Astrocyte (in vitro differentiated cells and primary cell): ENCODE data around the gene ENTPD8. TPM values are rescaled to one million over a fixed set of nuclear protein-coding genes. Genes with fewer than 3 reads are reported as not detected.

Experiments used
- DNase-seq: peaks from one replicate; pipeline ENCODE4 v3.0.0-alpha.2; 2010; ENCODE audit warnings: low read depth
- FAIRE-seq: peaks from 2 replicates; lab custom pipeline; 2011; peaks lifted over from hg19 to GRCh38; lab: Jason Lieb, UNC
- H2AFZ ChIP-seq: 2 replicates; pipeline ENCODE4 v1.6.0; 2012; ENCODE audit warnings: low read depth, low read length, inconsistent platforms
- H3K27ac ChIP-seq: 2 replicates; pipeline ENCODE4 v1.5.1; 2011; ENCODE audit warnings: low read depth, low read length, inconsistent platforms
- H3K27me3 ChIP-seq: 2 replicates; pipeline ENCODE4 v1.6.0; 2011; ENCODE audit warnings: low read length, inconsistent platforms; ENCODE audit not compliant: insufficient read depth
- H3K36me3 ChIP-seq: 2 replicates; pipeline ENCODE4 v1.5.1; 2011; ENCODE audit warnings: low read length, inconsistent platforms; ENCODE audit not compliant: insufficient read depth
- H3K4me1 ChIP-seq: 2 replicates; pipeline ENCODE4 v1.5.1; 2011; ENCODE audit warnings: low read length, inconsistent platforms; ENCODE audit not compliant: insufficient read depth
- H3K4me2 ChIP-seq: 2 replicates; pipeline ENCODE4 v1.6.0; 2012; ENCODE audit warnings: low read length, inconsistent platforms
- H3K4me3 ChIP-seq: 2 replicates; pipeline ENCODE4 v1.5.1; 2011; ENCODE audit warnings: low read depth, mild to moderate bottlenecking, low read length, inconsistent platforms; ENCODE audit not compliant: insufficient read depth
- H3K79me2 ChIP-seq: 2 replicates; pipeline ENCODE4 v1.6.0; 2012; ENCODE audit warnings: mild to moderate bottlenecking, low read length, inconsistent platforms; ENCODE audit not compliant: insufficient read depth
- H3K9ac ChIP-seq: 2 replicates; pipeline ENCODE4 v1.6.0; 2012; ENCODE audit warnings: mild to moderate bottlenecking, low read length, inconsistent platforms
- H3K9me3 ChIP-seq: 2 replicates; pipeline ENCODE4 v1.5.1; 2012; ENCODE audit warnings: low read depth, mild to moderate bottlenecking, low read length, inconsistent platforms; ENCODE audit not compliant: insufficient read depth
- H4K20me1 ChIP-seq: 2 replicates; pipeline ENCODE4 v1.6.0; 2012; ENCODE audit warnings: low read length, inconsistent platforms; ENCODE audit not compliant: insufficient read depth
- H3K27ac Mint-ChIP-seq: one replicate; pipeline ENCODE4 v1.8.0; 2021; ENCODE audit warnings: mild to moderate bottlenecking, mixed read lengths; ENCODE audit not compliant: unreplicated experiment
- H3K27me3 Mint-ChIP-seq: one replicate; pipeline ENCODE4 v1.8.0; 2021; ENCODE audit warnings: low read depth, mixed read lengths; ENCODE audit not compliant: unreplicated experiment
- H3K36me3 Mint-ChIP-seq: one replicate; pipeline ENCODE4 v1.8.0; 2021; ENCODE audit warnings: low read depth, mixed read lengths; ENCODE audit not compliant: unreplicated experiment
- H3K4me1 Mint-ChIP-seq: one replicate; pipeline ENCODE4 v1.8.0; 2021; ENCODE audit warnings: low read depth, mixed read lengths; ENCODE audit not compliant: unreplicated experiment
- H3K4me3 Mint-ChIP-seq: one replicate; pipeline ENCODE4 v1.8.0; 2021; ENCODE audit warnings: mild to moderate bottlenecking, moderate library complexity, mixed read lengths; ENCODE audit not compliant: unreplicated experiment
- H3K9me3 Mint-ChIP-seq: one replicate; pipeline ENCODE4 v1.8.0; 2021; ENCODE audit warnings: mild to moderate bottlenecking, mixed read lengths; ENCODE audit not compliant: unreplicated experiment
- EZH2 ChIP-seq: IDR thresholded peaks from 2 replicates; pipeline ENCODE4 v1.6.1; 2012; ENCODE audit warnings: mild to moderate bottlenecking, low read length, inconsistent platforms; ENCODE audit not compliant: insufficient read depth
- total RNA-seq: library from RNA; stranded (reverse); gene quantifications from 2 replicates; pipeline ENCODE4 v1.2.1, GENCODE V29; 2021
- TF ChIP-seq, protein P1 (sequence below): IDR thresholded peaks from 2 replicates; pipeline ENCODE4 v1.5.1; 2011; ENCODE audit warnings: low read depth, mild to moderate bottlenecking, inconsistent platforms, low read length, moderate library complexity; ENCODE audit not compliant: insufficient read depth

The ENTPD8 gene
- total RNA-seq, 1 donor from 2014 or later: 0.11 TPM

DNA sequence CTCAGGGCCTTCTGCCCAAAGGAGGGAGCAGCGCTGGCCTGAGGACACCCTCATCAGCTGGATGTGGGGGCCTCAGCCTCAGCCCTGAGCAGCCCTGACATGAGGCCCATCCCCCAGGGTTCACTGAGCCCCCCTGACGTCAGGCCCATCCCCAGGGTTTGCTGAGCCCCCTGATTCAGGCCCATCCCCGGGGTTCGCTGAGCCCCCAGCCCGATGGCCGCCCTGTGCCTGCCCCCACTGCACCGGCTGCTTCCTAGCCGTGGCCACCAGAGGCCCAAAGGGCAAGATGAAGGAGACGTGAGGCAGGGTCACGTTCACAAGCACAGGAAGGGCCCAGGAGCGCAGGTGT, 37.4 kb upstream of the ENTPD8 start:
- Mint-ChIP-seq H3K27me3 (peaks cover 8% of the 10 kb centered on the region), H3K36me3 (peaks cover 6% of the 10 kb centered on the region), H3K4me3 (no peak overlapping the region), H3K4me1 (peaks cover 7% of the 10 kb centered on the region), H3K27ac (no peak overlapping the region), H3K9me3 (peaks cover 13% of the 10 kb centered on the region)
- TF ChIP-seq EZH2: no peak
- TF ChIP-seq, protein P1, sequence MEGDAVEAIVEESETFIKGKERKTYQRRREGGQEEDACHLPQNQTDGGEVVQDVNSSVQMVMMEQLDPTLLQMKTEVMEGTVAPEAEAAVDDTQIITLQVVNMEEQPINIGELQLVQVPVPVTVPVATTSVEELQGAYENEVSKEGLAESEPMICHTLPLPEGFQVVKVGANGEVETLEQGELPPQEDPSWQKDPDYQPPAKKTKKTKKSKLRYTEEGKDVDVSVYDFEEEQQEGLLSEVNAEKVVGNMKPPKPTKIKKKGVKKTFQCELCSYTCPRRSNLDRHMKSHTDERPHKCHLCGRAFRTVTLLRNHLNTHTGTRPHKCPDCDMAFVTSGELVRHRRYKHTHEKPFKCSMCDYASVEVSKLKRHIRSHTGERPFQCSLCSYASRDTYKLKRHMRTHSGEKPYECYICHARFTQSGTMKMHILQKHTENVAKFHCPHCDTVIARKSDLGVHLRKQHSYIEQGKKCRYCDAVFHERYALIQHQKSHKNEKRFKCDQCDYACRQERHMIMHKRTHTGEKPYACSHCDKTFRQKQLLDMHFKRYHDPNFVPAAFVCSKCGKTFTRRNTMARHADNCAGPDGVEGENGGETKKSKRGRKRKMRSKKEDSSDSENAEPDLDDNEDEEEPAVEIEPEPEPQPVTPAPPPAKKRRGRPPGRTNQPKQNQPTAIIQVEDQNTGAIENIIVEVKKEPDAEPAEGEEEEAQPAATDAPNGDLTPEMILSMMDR: no peak
- Histone ChIP-seq H3K4me2 (no peak overlapping the region), H3K9me3 (peaks cover 7% of the 10 kb centered on the region), H3K79me2 (no peaks in the 10 kb centered on the region), H3K36me3 (no peaks in the 10 kb centered on the region), H3K27ac (no peak overlapping the region), H4K20me1 (no peaks in the 10 kb centered on the region), H3K27me3 (no peaks in the 10 kb centered on the region), H3K4me1 (peaks cover 10% of the 10 kb centered on the region), H3K4me3 (no peak overlapping the region), H3K9ac (no peak overlapping the region), H2AFZ (no peak overlapping the region)
- DNase-seq (no peak), FAIRE-seq (no peak)

DNA sequence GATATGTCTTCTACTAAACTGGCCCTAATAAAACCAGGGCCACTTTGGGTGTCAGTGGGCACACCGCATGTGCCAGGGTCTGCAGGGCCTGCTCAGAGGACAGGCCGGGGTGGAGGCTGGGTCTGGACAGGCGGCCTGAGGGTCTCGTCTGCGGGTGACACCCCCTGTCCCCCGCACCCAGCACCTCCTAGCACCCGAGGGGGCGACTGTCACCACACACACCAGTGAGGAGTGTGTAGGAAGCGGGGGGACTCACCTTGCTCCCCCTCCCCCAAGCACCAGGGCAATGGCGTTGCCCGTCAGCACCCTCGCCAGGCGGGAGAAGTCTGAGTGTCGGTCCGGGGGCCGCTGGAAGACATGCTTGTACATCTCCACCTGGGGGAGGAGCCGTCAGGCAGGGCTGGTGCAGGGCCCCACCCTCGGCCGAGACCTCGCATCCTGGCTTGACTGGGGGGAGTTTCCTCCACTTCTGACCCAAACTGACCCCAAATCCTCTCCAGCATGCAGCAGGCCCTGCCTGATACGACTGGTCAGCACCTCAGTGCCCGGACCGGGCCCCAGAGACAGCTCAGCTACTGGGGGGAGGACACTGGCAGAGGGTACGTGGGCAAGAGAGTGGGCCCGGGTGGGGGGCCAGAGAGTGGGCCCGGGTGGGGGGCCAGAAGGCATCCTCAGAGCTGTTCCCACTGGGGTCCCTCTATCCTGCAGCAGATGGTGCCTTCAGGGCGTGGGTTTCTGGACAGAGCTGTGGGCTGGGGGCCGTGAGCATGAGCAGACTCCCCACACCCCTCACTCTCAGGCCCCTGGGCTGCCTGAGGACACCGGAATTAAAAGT, 36.8 kb upstream of the ENTPD8 start:
- H3K36me3 ChIP-seq: no peaks in the 10 kb centered on the region
- H3K4me3 Mint-ChIP-seq: no peak overlapping the region
- H4K20me1 ChIP-seq: no peaks in the 10 kb centered on the region
- H3K27ac Mint-ChIP-seq: no peak overlapping the region
- no peak overlapping the region for H2AFZ ChIP-seq
- FAIRE-seq: no peak
- H3K4me3 ChIP-seq: no peak overlapping the region
- peaks cover 7% of the 10 kb centered on the region for H3K4me1 Mint-ChIP-seq
- no peak overlapping the region for H3K27ac ChIP-seq
- H3K4me1 ChIP-seq: peaks cover 10% of the 10 kb centered on the region
- peaks cover 8% of the 10 kb centered on the region for H3K27me3 Mint-ChIP-seq
- no peaks in the 10 kb centered on the region for H3K27me3 ChIP-seq
- DNase-seq: no peak
- H3K79me2 ChIP-seq: no peaks in the 10 kb centered on the region
- peaks cover 6% of the 10 kb centered on the region for H3K36me3 Mint-ChIP-seq
- no peak overlapping the region for H3K4me2 ChIP-seq
- TF ChIP-seq, protein P1: no peak
- TF ChIP-seq EZH2: no peak
- no peak overlapping the region for H3K9ac ChIP-seq
- peaks cover 7% of the 10 kb centered on the region for H3K9me3 ChIP-seq
- peaks cover 13% of the 10 kb centered on the region for H3K9me3 Mint-ChIP-seq

- no peak for DNase-seq
- Mint-ChIP-seq H3K36me3 (peaks cover 6% of the 10 kb centered on the region), H3K4me1 (peaks cover 2% of the 10 kb centered on the region), H3K9me3 (peaks cover 13% of the 10 kb centered on the region), H3K4me3 (no peak overlapping the region), H3K27me3 (peaks cover 9% of the 10 kb centered on the region), H3K27ac (no peak overlapping the region)
- no peak for FAIRE-seq
- no peak overlapping the region for H3K4me2 ChIP-seq
- no peak for TF ChIP-seq EZH2
- TF ChIP-seq, protein P1: no peak
- no peak overlapping the region for H2AFZ ChIP-seq
- H3K9me3 ChIP-seq: peaks cover 7% of the 10 kb centered on the region
- no peak overlapping the region for H3K27ac ChIP-seq
- H3K36me3 ChIP-seq: no peaks in the 10 kb centered on the region
- no peak overlapping the region for H3K4me3 ChIP-seq
- no peaks in the 10 kb centered on the region for H3K4me1 ChIP-seq
- H3K27me3 ChIP-seq: no peaks in the 10 kb centered on the region
- H3K79me2 ChIP-seq: no peaks in the 10 kb centered on the region
- H4K20me1 ChIP-seq: no peaks in the 10 kb centered on the region
- no peak overlapping the region for H3K9ac ChIP-seq
Measured at GRCh38 chr9:137476856-137477255, 35.7 kb upstream of the ENTPD8 start.
